HG03064 (cell line): ENCODE data around the gene CCDC157.
A peak's percentile ranks its signal among the peaks of the same experiment; 100 is the strongest.

Experiments
- ATAC-seq: cut with Tn5 transposase; IDR thresholded peaks from one replicate; pipeline ENCODE4 v1.9.1; 2021; ENCODE audit warnings: low read depth; ENCODE audit not compliant: unreplicated experiment

The CCDC157 gene

GRCh38 chr22:30408388-30409102 is 51.7 kb downstream of the CCDC157 start:
- no peak for ATAC-seq

- no peak for ATAC-seq
These were observed 55.0 kb downstream of the CCDC157 start for GRCh38 chr22:30411780-30412179.

DNA sequence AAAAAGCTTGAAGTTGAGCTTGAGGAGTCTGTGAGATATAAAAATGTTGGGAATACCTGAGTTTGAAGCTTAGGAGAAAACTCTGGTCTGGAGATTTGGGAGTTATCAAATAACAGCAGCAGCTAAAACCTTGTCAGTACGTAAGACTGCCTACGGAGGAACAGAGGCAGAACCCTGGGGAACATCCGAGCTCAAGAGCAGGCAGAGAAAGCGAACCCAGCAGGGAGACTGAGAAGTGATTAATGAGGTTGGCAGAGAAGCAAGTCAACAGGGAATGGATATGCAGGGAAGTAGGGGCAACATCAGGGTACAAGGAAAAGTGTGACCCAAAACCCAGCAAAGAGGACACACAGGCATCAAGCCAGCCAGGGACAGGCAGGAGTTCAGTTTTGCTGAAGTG is 56.2 kb downstream of the CCDC157 start:
- no peak for ATAC-seq

GRCh38 chr22:30413745-30414524 is 57.1 kb downstream of the CCDC157 start:
- no peak for ATAC-seq

- no peak for ATAC-seq
These were observed 57.8 kb downstream of the CCDC157 start for GRCh38 chr22:30414525-30415047.

- ATAC-seq: no peak
These were observed 59.6 kb downstream of the CCDC157 start for GRCh38 chr22:30416403-30416802.

DNA sequence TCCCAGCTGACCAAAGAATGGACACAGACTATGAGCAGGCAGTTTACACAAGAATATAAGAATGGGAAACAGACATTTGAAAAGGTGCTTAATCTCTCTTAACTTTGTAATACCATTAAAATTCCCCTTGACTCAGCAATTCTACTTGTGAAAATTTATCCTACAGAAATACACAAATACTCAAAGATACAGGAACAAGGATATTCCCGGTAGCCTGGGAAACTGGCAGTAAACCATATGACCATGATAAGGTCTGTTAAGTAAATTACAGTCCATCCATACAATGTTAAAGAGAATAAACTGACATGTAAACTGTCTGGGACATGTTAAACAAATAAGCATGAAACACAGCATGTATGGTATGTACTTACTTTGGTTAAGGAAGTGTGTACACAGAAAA is 60.0 kb downstream of the CCDC157 start:
- no peak for ATAC-seq

GRCh38 chr22:30420347-30421125 is 63.7 kb downstream of the CCDC157 start:
- no peak for ATAC-seq

- no peak for ATAC-seq
These were observed 65.1 kb downstream of the CCDC157 start for GRCh38 chr22:30421695-30422480.

DNA sequence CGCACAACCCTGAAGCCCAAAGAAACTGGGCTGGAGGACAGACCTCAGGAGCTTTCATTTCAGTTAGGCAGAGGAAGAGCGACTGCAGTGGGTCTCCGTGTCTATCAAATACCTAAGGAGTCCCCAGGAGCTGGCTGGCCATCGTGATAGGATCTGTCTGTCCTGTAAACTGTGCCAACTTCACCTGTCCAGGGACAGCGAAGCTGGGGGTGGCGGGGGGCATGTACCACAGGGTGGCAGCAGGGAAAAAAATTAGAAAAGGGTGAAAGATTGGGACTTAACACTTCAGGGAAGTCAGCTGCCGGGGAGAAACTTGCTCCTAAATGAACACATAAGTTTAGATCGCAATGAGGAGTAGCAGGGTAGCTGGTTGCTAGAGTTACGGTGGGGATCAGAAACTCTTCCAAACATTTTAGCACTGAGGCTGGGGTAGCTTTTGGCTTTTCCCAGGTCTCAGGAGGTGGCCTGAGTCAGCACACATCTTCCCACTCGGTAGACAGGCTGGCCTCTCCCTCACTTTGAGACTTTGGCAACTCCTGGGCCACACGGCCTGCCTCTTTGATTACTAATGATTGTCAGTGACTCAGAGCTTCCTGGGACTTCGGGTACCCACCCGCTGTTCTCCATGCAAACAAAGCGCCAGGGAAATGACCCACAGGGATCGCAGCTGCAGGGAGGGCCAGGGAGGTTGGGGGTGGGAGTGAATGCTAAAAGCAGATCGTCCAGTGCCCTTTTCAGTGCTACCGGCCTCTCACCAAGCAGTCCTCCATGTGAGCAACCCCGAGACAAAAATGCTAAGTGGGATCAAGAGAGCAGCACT is 65.9 kb downstream of the CCDC157 start:
- ATAC-seq: no peak

- ATAC-seq: peak; percentile 22
These were observed 66.6 kb downstream of the CCDC157 start for GRCh38 chr22:30423301-30423958.

DNA sequence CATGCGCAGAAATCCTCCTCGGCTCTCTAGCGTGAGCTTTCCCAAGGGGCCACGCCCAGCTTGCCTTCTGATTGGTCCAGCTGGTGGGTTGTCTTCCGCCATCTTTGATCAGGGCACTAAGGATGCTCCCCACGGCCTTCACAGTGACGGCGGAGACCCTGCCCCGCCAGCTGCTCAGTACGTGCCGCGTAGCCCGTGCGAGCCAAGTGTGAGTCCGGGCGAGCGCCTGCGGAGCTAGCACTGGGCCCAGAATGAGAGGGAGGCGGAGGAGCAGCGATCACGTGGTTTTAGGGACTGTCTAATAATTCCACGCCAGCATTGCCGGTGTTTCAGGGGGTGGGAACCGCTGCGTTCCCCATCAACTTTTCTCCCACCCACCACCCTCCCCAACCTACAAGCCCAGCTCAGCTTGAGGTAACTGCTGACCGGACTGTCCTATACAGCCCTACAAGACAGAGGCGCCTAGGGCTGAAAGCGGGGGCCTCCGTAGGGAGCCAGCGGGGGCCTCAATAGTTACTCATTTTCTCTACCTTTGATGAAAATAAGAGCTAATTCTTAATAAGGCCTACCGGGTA is 67.2 kb downstream of the CCDC157 start:
- ATAC-seq: peak; percentile 73

- ATAC-seq: no peak
These were observed 67.9 kb downstream of the CCDC157 start for GRCh38 chr22:30424534-30425326.

- ATAC-seq: no peak
These were observed 68.5 kb downstream of the CCDC157 start for GRCh38 chr22:30425327-30425615.

DNA sequence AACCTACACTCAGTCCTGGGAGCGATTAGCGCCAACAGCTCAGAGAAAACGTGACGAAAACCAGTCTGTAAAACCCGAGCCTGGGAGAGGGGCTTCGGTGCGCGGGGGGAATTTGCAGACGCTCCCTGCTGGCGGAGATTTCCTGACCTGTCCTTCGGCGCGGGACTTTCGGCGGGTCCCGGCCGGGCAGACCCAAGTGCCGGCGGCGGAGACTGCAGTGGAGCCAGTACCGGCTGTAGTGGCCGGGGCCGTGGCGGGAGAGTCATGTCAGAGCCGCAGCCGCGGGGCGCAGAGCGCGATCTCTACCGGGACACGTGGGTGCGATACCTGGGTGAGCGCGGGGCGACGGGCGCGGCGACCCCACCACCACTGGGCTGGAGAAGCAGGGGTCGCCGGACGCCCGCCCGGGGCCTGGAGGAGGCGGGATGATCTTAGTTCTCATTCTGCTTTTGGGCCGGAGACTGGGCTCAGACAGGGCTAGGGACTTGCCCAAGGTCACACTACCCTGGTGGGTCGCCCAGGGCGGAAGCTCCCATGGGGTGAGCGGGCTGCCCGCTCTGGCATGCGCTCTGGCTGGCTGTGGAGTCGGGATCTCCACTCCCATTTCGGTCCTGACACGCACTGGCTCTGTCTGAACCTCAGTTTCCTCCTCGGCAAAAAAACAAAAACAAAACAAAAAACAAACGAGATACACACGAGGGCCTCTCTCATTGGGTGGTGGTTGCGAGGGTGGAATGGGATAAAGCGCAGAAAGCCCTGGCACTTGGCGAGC is 69.0 kb downstream of the CCDC157 start, which contains the start of gene MTFP1:
MTFP1 (plus strand) TSS at position 153 of the 772 bp plus-strand sequence; CDS start at position 265, 112 bp downstream.
- ATAC-seq: no peak
